Tibial nerve (tissue), 4 donors: ENCODE data around the gene HLA-E. TPM values are rescaled to one million over a fixed set of nuclear protein-coding genes. Genes with fewer than 3 reads are reported as not detected.

ENCODE experiments used
- DNase-seq, 2 donors: peaks; one replicate each; pipeline ENCODE4 v3.0.0-alpha.2; 2019; ENCODE audit warnings: low spot score in 2 of 2
- H3K27ac ChIP-seq, 4 donors: fragments of 200-600 bp; sonication (generic) in 3 of 4; one replicate each; pipeline ENCODE4 v1.5.1; 2017 to 2019; ENCODE audit warnings: mild to moderate bottlenecking in 1 of 4
- H3K27me3 ChIP-seq, 2 donors: fragments of 200-600 bp; sonication (generic) in 1 of 2; one replicate each; pipeline versions ENCODE4 v1.5.1 to v1.6.0; 2017 to 2019
- H3K36me3 ChIP-seq, 3 donors: fragments of 200-600 bp; sonication (generic); one replicate each; pipeline ENCODE4 v1.5.1; 2018 to 2019
- H3K4me1 ChIP-seq, 4 donors: fragments of 200-600 bp; sonication (generic) in 3 of 4; one replicate each; pipeline ENCODE4 v1.5.1; 2017 to 2019
- H3K4me3 ChIP-seq, 4 donors: fragments of 200-600 bp; sonication (generic) in 3 of 4; one replicate each; pipeline ENCODE4 v1.5.1; 2017 to 2019; ENCODE audit warnings: mild to moderate bottlenecking in 1 of 4, moderate library complexity in 1 of 4
- H3K9me3 ChIP-seq, 4 donors: fragments of 200-600 bp; sonication (generic) in 3 of 4; one replicate each; pipeline ENCODE4 v1.5.1; 2017 to 2019
- EP300 ChIP-seq, 2 donors: sonication (generic); formaldehyde crosslinking; IDR thresholded peaks; one replicate each; pipeline ENCODE4 v1.6.1; 2017; ENCODE audit warnings: antibody characterized with exemption in 2 of 2, mild to moderate bottlenecking in 1 of 2
- POLR2A ChIP-seq, 2 donors: fragments of 450-650 bp; IDR thresholded peaks; one replicate each; pipeline ENCODE4 v1.6.1; 2017; ENCODE audit warnings: antibody characterized with exemption in 2 of 2, mild to moderate bottlenecking in 2 of 2, moderate library complexity in 2 of 2
- WGBS, 2 donors: methylation state at CpG; one replicate each; pipeline ENCODE4 v1.1.5; 2018; 5-methylcytosine and 5-hydroxymethylcytosine counted together
- total RNA-seq, 4 donors: library from RNA; depleted of rRNA; stranded (reverse); fragments of >200 nt; gene quantifications; one replicate each; pipeline ENCODE4 v1.1.0, GENCODE V29; 2016
- TF ChIP-seq, protein P1 (sequence below), 5 experiments: fragments of 200-600 bp in 3 of 5; fragments of 450-650 bp in 2 of 5; sonication (generic) in 3 of 5; IDR thresholded peaks; one replicate each; pipeline ENCODE4 v1.5.1; 2016 to 2019; ENCODE audit warnings: antibody characterized with exemption in 5 of 5, mild to moderate bottlenecking in 3 of 5, moderate library complexity in 2 of 5

The HLA-E gene
- total RNA-seq, 4 donors from 2014 or later: 483 to 900 (median 631) TPM

- DNase-seq: no peak
- no peak for TF ChIP-seq EP300 (IDR thresholded peaks at IDR 0.05)
- TF ChIP-seq, protein P1, sequence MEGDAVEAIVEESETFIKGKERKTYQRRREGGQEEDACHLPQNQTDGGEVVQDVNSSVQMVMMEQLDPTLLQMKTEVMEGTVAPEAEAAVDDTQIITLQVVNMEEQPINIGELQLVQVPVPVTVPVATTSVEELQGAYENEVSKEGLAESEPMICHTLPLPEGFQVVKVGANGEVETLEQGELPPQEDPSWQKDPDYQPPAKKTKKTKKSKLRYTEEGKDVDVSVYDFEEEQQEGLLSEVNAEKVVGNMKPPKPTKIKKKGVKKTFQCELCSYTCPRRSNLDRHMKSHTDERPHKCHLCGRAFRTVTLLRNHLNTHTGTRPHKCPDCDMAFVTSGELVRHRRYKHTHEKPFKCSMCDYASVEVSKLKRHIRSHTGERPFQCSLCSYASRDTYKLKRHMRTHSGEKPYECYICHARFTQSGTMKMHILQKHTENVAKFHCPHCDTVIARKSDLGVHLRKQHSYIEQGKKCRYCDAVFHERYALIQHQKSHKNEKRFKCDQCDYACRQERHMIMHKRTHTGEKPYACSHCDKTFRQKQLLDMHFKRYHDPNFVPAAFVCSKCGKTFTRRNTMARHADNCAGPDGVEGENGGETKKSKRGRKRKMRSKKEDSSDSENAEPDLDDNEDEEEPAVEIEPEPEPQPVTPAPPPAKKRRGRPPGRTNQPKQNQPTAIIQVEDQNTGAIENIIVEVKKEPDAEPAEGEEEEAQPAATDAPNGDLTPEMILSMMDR (IDR thresholded peaks at IDR 0.05): no peak
- no peak for TF ChIP-seq POLR2A (IDR thresholded peaks at IDR 0.05)
- Histone ChIP-seq H3K36me3 (no peaks in the 10 kb centered on the region), H3K4me3 (no peak overlapping the region), H3K27ac (no peak overlapping the region), H3K4me1 (peaks cover 0 to 15% (median 0%) of the 10 kb centered on the region in 4 donors), H3K9me3 (no peaks in the 10 kb centered on the region), H3K27me3 (no peaks in the 10 kb centered on the region)
- 80 to 83% methylated on average over 5 of the region's 5 CpGs for WGBS, 2 donors
These were observed 18.8 kb downstream of the HLA-E start for GRCh38 chr6:30507849-30508827.

GRCh38 chr6:30508890-30509736 is 19.8 kb downstream of the HLA-E start:
- WGBS, 2 donors: 36 to 39% methylated on average over 5 of the region's 5 CpGs
- peak overlapping the region in 3 of 4 donors; percentile 1 to 48 (median 45) for H3K27ac ChIP-seq
- peaks cover 0 to 15% (median 0%) of the 10 kb centered on the region in 4 donors for H3K4me1 ChIP-seq
- no peak overlapping the region for H3K4me3 ChIP-seq
- DNase-seq: no peak
- no peaks in the 10 kb centered on the region for H3K36me3 ChIP-seq
- no peaks in the 10 kb centered on the region for H3K27me3 ChIP-seq
- no peaks in the 10 kb centered on the region for H3K9me3 ChIP-seq
- no peak for TF ChIP-seq POLR2A (IDR thresholded peaks at IDR 0.05)
- TF ChIP-seq, protein P1 (IDR thresholded peaks at IDR 0.05): no peak
- no peak for TF ChIP-seq EP300 (IDR thresholded peaks at IDR 0.05)

DNA sequence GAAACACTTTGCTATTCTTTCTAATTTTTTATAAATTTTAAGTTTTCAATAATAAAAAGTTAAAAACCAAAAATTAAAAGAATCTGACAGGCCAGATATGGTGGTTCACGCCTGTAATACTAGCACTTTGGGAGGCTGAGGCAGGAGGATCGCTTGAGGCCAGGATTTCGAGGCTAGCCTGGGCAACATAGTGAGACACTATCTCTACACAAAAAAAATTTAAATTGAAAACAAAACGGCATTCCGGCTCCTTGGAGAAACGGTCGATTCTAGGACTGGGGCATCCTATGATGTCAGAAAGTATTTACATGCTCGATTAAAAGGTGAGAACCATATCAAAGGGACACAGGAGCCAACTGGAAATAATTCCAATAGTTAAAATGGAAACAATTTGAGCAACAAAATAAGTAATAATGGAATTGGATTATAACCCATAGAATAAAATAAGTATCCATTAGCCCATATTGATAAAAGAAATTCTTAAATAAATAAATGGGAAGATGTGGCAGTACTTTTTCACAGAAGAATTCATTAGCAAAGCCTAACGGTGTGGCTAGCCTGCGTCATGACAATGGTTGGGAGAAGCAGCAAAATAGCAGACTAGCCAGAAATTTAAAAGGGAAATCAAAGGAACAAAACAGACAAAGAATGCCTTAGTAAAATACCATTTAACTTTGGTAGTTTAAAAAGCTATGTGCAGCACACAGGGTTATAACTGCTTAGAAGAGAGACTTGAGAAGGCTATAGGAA is 21.3 kb downstream of the HLA-E start:
- H3K4me3 ChIP-seq: no peak overlapping the region
- peak overlapping the region in 2 of 4 donors; percentile 2 to 45 for H3K27ac ChIP-seq
- 79 to 80% methylated on average over 10 of the region's 10 CpGs for WGBS, 2 donors
- no peak for TF ChIP-seq EP300 (IDR thresholded peaks at IDR 0.05)
- TF ChIP-seq, protein P1 (IDR thresholded peaks at IDR 0.05): no peak
- no peak for TF ChIP-seq POLR2A (IDR thresholded peaks at IDR 0.05)
- H3K9me3 ChIP-seq: no peaks in the 10 kb centered on the region
- no peaks in the 10 kb centered on the region for H3K36me3 ChIP-seq
- H3K27me3 ChIP-seq: no peaks in the 10 kb centered on the region
- peaks cover 0 to 15% (median 4%) of the 10 kb centered on the region in 4 donors for H3K4me1 ChIP-seq
- DNase-seq: no peak

- no peaks in the 10 kb centered on the region for H3K36me3 ChIP-seq
- H3K9me3 ChIP-seq: no peaks in the 10 kb centered on the region
- peak overlapping the region in 1 of 4 donors; percentile 2 for H3K27ac ChIP-seq
- no peak overlapping the region for H3K4me3 ChIP-seq
- H3K4me1 ChIP-seq: peaks cover 0 to 15% (median 5%) of the 10 kb centered on the region in 4 donors
- TF ChIP-seq, protein P1 (IDR thresholded peaks at IDR 0.05): no peak
- no peaks in the 10 kb centered on the region for H3K27me3 ChIP-seq
- no peak for DNase-seq
- 47 to 55% methylated on average over 5 of the region's 5 CpGs for WGBS, 2 donors
These were observed 21.8 kb downstream of the HLA-E start for GRCh38 chr6:30511169-30511546.
